ENCODE data around the gene TDO2.

GRCh38 chr4:155952501-155952901, 49.0 kb downstream of the TDO2 start:
- TF ChIP-seq, protein P1, sequence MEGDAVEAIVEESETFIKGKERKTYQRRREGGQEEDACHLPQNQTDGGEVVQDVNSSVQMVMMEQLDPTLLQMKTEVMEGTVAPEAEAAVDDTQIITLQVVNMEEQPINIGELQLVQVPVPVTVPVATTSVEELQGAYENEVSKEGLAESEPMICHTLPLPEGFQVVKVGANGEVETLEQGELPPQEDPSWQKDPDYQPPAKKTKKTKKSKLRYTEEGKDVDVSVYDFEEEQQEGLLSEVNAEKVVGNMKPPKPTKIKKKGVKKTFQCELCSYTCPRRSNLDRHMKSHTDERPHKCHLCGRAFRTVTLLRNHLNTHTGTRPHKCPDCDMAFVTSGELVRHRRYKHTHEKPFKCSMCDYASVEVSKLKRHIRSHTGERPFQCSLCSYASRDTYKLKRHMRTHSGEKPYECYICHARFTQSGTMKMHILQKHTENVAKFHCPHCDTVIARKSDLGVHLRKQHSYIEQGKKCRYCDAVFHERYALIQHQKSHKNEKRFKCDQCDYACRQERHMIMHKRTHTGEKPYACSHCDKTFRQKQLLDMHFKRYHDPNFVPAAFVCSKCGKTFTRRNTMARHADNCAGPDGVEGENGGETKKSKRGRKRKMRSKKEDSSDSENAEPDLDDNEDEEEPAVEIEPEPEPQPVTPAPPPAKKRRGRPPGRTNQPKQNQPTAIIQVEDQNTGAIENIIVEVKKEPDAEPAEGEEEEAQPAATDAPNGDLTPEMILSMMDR (IDR thresholded peaks at IDR 0.05; ENCODE audit: low read depth, low read length) = no peak
- TF ChIP-seq POLR2A (IDR thresholded peaks at IDR 0.05; ENCODE audit: extremely low read depth, insufficient read length) = no peak
- no peak for TF ChIP-seq MAX (IDR thresholded peaks at IDR 0.05; ENCODE audit: low read depth, low read length)
